NCI-H345 (cell line): ENCODE results near the gene ELF2.
A peak's percentile ranks its signal among the peaks of the same experiment; 100 is the strongest.
"Not testable (repeated sequence)": the region's sequence is repeated elsewhere in the genome, so short reads cannot be mapped to it uniquely, and the experiment has no call there.

Experiments
- DNase-seq: peaks from one replicate; lab custom pipeline; 2025; lab: John Stamatoyannopoulos, UW

The ELF2 gene

DNA sequence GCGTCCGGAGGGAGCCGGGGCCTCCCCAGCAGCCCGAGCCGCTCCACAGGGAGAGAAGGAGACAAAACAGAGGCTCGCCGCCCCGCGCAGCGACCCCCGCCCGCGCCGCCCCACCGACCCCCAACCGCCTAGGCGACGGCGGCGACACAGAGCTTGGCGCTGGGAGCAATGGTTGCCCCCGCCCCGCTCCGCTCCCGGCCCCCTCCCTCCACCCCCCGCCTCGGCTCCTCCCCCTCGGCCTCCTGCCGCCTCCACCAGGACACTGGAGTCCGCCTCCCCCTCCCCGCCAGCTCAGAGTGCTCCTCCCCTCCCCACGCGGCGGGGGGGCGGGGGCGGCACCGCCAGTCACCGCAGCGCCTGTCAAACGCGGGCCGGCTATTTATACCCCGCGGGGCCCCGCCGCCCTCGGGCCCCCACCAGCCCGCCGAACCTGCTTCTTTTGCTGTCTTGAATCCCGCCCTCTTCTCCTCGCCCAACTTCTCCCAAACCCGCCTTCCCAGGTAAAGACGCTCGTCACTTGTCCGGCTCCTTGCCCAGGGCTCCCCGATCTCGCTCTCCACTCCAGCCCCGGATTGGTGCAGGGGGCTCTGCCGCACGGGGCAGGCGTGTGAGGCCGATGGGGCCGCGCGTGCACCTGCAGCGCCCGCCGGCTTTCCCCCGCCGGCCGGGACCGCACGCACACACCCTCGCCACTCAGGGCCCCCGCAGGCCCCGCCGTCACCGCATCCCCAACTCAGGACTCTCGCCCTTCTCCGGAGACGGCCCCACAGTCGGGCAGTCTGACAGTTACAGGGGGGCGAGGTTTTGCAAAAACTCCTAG lies at the start of gene ELF2:
TSS of gene ELF2 (minus strand) at position 170 of the 820 bp plus-strand sequence. CDS start 39,517 bp downstream, outside the sequence.
- peak; percentile 92 for DNase-seq

DNA sequence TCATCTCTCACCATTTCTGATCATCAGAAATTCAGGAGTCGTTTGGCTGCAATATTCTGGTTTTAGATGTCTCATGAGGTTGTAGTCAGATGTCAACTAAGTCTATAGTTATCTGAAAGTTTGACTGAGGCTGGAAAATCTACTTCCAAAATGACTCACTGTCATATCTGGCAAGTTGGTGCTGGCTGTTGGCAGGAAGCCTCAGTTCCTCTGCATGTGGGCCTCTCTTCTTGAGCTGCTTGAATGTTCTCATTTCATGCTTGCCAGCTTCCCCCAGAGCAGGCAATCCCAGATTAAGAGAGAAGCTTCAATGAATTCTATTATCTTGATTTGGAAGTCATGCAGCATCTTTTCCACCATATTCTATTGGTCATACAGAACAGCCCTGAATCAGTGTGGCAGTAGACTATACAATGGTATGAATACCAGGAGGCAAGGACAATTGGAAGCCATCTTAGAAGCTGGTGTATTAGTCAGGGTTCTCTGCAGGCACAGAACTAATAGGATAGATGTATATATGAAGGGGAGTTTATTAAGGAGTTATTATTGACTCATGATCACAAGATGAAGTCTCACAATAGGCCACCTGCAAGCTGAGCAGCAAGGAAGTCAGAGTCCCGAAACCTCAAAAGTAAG lies 46.8 kb upstream of the ELF2 start:
- DNase-seq: no peak

DNA sequence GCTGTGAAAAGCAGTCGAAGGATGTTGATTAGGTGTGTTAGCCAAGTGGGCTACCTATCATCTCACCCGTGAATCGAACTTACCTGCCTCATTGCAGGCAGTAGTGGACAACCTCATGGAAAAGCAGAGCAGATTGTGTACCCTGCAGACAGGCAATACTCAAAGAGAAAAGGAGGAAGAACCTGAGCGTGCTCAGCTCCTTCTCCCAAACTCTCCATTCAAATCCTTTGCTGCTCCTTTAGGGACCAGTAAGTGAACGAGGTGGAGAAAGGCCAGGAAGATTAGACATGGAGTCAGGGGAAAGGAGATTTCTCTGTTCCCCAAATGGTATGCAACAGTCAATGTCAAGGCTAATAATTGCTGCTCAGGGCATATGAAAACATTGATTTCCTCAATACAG lies 45.2 kb upstream of the ELF2 start:
- no peak for DNase-seq

DNA sequence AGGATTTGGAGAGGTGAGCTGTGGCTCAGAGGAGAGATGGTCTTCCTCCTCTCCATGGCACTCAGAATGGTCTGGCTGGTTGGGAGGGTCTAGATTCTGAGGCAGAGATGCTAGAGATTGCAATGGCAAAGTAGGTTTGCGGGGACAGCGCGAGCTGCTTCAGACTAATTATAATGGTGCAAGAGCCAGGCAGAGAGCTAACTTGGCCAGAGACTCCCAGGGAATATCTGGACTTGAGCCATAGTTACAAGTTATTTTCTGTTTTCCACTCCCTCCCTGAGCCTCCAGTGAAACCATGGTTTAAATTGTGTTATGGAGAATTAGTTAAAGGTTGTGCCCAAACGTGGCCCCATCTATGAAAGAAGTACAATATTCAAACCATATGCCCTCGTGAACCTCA lies 44.7 kb upstream of the ELF2 start:
- DNase-seq: no peak

DNA sequence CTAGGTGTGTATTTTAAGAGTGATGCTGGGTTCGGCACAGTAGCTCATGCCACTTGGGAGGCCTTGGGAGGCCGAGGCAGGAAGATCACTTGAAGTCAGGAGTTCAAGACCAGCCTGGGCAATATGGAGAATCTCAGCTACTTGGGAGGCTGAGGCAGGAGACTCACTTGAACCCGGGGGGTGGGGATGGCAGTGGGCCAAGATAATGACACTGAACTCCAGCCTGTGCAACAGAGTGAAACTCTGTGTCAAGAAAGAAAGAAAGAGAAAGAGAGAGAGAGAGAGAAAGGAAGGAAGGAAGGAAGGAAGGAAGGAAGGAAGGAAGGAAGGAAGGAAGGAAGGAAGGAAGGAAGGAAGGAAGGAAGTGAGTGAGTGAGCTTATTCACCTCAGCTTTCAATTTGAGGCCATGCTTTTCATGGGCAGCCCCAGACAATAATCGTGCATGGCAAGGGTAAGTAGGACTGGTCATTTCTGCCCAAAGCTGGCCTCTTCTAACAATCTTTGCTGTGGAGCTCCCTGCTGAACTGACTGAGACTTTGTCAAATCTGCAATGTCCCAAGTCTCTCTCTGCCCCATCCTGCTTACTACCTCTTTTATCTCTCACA lies 42.5 kb upstream of the ELF2 start:
- DNase-seq: no peak

DNA sequence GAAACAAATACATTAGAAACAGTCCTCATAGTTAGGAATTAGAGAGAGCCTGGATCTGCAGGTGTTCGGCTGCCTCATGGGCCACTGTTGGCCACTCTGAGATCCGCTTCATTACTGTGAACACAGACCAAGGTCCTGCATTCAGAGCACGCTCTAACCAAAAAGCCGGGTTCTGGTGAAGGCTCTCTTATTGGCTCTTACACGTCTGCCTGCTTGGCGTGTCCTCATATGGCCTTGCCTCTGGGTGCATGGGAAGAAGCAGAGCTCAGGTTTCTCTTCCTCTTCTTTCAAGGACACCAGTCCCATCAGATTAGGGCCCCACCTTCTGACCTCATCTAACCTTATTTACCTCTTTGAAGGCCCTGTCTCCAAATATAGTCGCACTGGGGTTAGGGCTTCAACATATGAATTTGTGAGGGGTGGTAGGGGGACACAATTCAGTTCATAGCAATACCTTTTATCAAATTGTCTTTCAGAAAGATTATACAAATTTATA lies 37.1 kb upstream of the ELF2 start:
- no peak for DNase-seq

DNA sequence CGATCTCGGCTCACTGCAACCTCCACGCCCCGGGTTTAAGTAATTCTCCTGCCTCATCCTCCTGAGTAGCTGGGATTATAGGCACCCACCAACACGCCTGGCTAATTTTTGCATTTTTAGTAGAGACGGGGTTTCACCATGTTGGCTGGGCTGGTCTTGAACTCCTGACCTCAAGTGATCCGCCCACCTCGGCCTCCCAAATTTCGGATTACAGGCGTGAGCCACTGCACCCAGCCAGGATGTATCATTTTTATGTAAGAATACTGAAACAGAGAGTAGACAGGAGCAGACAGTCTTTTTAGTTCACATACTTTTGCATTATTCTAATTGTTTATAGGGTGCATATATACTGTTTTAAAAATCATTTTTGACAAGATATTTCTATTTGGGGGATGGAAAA lies 36.6 kb upstream of the ELF2 start:
- not testable (repeated sequence) for DNase-seq

DNA sequence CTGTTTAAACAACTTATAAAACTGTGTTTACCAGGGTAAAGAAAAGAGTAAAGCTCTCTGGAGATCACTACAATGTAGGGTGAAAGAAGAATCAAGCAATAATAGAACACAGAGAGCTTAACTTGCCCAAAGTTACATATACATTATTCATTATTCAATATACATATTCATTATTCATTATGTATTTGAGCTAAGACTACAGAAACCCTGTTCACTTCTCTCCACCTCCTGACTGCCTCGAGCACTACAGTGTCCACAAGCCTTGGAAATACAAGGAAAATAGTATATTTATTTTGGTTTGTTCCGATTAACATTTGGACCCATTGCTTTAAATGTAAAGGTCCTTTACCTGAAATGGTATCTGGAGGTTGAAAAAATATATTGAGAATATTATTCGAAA lies 35.9 kb upstream of the ELF2 start:
- no peak for DNase-seq

DNA sequence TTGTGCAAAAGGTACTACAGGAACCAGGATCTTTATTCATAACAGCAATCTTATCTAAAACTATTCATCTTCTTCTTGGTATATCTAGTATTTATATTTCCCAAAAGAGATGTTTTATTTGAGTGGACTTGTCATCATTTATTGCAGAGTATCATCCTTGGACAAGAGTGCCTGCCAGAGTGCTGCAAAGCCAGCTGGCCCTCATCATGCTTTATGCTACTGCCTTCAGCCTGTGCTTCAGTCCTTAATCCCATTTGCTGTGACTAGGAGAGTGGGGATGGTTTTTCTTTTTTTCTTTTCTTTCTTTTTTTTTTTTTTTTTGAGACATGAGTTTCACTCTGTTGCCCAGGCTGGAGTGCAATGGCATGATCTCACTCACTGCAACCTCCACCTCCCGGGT lies 33.5 kb upstream of the ELF2 start:
- DNase-seq: no peak

DNA sequence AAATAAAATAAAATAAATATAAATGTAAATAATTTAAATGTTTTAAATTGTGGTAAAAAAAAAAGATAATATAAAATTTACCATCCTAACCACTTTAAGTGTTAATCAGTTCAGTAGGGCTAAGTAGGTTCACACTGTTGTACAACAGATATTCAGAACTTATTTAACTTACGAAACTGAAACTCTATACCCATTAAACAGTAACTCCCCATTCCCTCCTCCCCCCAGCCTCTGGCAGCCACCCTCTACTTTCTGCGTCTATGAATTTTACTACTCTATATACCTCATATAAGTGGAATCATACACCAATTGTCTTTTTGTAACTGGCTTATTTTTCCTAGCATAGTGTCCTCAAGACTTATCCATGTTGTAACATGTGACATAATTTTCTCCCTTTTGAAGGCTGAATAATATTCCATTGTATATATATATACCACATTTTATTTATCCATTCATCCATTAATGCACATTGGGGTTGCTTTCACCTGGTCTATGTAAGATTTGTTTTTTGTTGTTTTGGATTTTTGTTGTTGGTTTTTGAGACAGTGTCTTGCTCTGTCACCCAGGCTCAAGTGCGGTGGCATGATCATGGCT lies 32.5 kb upstream of the ELF2 start:
- no peak for DNase-seq

DNA sequence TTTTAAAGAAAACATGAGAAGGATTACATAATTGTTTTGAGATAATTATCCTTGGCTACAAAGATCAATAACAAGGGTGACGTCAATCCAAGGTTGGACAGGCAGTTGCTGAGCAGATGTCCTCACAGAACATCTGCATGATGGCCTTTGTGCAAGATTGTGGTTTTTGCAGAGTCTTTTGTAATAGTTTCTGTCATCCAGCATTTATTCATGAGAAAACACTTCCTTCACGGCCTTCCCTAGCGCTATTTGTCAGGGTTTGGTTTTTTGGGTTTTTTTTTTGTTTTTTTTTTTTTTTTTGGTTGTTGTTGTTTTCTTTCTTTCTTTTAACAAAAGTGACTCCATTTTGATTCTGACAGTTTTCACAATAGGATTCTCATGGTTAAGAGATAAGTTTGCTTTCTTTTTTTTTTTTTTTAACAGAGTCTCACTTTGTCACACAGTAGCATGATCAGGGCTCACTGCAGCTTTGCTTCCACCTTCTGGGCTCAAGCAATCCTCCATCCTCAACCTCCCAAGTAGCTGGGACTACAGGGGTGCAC lies 31.5 kb upstream of the ELF2 start:
- DNase-seq: no peak

DNA sequence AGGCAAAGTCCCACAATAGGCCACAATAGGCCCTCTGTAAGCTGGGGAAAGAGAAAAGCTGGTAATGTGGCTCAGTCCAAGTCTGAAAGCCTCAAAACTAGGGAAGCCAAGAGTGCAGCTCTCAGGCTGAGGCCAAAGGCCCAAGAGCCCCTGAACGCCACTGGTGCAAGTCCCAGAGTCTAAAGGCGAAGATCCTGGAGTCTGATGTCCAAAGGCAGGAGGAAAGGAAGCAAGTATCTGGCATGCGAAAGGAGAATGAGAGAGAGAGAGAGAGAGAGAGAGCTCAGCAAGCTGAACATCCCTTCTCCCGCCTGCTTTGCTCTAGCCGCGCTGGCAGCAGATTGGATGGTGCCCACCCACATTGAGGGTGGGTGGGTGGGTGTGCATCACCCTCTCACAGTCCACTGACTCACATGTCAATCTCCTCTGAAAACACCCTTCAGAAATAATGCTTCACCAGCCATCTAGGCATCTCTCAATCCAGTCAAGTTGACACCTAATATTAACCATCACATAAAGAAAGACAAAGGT lies 30.9 kb upstream of the ELF2 start:
- DNase-seq: no peak

DNA sequence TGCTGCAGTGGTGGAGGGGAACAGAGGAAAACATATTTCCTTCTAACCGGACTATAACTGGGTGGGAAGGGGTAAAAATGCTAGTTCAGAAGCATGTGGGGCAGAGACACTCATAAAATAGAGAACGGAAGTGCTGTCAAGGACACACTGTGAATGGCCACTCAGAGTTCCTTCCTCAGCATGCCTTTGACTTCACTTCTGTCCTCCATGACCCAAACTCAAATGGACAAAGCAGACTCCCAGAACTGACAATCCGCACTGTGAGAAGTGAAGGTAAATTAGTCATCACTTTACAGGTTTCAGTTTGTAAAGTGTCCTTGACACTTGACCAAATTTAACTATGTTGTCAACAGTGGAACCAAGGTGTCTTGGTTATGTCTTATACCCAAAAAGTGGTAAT lies 30.2 kb upstream of the ELF2 start:
- DNase-seq: no peak

DNA sequence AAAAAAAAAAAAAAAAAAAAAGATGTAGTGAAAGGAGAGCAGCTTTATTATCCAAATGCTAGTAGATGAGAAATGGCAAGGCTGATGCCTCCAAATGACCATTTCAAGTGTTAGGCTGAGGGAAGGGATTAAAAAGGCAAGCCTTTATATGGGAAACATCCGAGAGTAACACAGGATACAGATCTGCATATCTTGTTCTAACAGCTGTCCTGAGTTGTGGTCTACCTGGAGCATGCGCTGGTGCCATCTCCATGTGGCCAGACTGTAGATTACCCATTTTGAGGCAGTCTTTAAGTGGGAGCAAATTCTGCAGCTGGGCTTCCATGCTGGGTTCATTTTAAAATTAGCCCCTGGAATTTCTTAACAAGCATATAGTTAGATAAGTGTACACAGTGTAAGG lies 26.0 kb upstream of the ELF2 start:
- no peak for DNase-seq

DNA sequence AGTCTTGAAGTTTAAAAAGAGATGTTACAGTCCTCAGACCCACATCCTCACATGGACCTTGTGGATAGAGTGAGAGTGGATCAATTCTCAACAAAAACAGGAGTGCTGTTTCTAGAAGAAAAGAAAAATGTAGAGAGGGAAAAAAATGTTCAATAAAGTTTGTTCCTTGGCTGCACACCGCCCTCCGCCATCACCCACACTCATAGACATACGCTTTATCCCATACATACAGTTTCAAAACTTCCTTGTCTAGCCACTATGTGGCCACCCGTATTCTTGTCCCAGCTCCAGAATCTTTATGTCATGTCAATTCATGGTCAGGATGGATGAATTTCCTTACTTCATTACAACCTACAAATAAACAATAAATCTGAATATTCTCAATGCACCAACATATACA lies 23.5 kb upstream of the ELF2 start:
- no peak for DNase-seq

DNA sequence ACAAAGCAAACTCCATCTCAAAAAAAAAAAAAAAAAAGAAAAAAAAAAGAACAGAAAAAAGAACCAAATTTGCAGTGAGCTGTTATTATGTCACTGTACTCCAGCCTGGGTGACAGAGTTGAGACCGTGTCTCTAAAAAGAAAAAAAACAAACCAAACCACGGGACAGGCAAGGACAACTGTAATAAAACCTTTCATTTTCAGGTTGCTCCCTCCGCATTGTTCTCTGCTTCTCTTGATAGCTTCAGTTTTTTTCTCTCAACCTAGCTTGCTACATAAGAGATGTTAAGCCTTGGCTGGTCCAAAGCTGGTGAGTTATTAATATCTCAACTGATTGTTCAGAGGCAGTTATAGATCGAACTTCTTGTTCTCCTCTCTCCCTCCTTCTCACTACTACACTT lies 23.1 kb upstream of the ELF2 start:
- DNase-seq: no peak

DNA sequence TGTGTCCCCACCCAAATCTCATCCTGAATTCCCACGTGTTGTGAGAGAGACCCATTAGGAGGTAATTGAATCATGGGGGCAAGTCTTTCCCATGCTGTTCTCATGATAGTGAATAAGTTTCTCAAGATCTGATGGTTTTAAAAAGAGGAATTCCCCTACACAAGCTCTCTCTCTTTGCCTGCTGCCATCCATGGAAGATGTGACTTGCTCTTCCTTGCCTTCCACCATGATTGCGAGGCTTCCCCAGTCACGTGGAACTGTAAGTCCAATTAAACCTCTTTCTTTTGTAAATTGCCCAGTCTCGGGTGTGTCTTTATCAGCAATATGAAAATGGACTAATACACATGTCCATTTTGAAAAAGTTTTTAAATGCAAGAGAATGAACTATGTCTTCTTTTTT lies 20.2 kb upstream of the ELF2 start:
- not testable (repeated sequence) for DNase-seq

DNA sequence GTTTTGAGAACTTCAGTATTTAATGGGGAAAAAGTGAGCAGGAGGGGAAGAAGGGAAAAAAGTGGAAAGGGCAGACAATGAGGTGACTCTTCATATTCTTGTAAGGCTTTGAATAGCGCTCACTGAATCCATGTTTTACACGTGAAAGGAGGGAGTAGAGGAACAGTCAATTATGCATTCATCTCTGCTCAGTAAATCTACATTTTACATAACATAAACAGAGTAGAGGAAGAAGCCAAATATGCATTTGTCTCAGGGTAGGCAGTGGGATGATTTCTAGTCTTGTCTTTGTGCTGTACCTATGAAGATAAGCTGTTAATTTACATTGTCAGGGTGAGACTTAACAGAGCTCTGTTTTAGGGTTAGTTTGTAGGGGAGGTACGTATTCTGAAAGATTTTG lies 19.4 kb upstream of the ELF2 start:
- DNase-seq: no peak

DNA sequence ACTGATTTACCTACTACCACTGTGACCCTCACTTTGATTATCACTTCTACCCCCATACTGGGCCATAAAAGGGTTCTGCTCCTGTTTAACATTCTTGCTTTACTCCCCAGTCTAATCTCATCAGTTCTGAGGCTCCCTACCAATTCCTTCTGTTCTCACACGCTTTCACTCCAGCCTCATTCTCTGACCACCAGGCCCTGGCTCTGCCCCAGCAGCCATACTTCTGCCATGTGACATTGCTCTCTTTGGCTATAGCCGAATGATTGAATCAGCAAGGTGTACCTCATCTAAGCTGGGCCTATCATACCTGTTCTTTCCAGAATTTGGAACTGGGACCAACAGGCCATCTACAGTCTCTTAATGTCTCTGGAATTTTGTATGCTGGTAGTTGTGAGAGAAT lies 14.4 kb upstream of the ELF2 start:
- DNase-seq: no peak

DNA sequence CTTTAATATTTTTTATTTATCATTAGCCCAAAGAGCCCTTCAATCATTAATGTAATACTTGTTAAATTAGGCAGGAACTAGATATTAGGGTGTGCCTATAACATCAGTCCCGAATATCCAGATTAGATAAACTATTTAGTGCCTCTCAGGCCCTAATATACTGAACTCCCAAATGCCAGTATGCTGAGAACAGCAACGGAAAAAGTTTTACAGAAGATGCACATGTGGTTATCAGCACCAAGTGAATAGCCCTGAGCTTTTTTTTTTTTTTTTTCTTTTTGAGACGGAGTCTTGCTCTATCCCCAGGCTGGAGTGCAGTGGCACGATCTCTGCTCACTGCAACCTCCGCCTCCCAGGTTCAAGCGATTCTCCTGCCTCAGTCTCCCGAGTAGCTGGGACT lies 13.0 kb upstream of the ELF2 start:
- no peak for DNase-seq

DNA sequence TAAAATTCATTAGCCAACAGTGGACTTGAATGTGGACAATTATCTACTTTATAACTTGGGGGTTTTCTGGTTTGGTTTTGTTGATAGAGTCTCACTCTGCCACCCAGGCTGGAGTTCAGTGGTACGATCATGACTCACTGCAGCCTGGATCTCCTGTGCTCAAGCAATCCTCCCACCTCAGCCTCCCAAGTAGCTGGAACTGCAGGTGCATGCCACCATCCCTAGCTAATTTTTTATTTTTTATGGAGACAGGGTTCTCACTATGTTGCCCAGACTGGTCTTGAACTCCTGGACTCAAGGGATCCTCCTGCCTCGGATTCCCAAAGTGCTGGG lies 12.4 kb upstream of the ELF2 start:
- no peak for DNase-seq

DNA sequence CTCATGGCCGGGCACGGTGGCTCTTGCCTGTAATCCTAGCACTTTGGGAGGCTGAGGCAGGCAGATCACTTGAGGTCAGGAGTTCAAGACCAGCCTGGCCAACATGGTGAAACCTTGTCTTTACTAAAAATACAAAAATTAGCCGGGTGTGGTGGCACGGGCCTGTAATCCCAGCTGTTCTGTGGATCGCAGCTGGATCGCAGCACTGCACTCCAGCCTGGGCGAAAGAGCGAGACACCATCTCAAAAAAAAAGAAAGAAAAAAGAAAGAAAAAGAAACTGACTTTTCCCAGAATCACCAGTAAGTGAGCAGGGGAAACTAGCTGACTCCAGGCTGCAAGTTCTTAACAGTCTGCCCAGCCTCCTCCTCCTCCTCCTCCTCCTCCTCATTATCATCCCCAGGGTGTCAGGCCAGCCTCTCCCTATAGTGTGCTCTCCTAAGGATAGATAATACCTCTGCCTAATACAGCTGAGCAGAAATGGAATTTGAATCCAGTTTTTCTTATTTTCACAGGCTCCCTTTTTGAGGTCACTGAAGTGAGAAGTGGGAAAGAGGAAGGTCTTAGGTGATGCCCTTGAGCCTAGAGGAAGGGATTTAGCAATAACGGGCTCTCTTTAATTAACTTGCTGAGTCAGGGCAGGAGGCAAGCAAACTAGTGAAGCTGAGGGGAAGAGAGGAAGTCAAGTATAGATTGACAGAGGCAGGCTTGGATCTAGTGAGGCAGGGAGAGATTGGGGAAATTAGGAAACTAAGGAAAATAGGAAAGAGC lies 11.8 kb upstream of the ELF2 start:
- DNase-seq: no peak
